HG02840 (cell line): ENCODE measurements around the gene EEF1A1.
"Not testable (repeated sequence)": the region's sequence is repeated elsewhere in the genome, so short reads cannot be mapped to it uniquely, and the experiment has no call there.

Experiments used
- ATAC-seq: cut with Tn5 transposase; IDR thresholded peaks from one replicate; pipeline ENCODE4 v1.9.1; 2021; ENCODE audit warnings: mild to moderate bottlenecking, moderate library complexity, moderate number of reproducible peaks; ENCODE audit not compliant: unreplicated experiment, low FRiP score

Gene EEF1A1

GRCh38 chr6:73508776-73509175 is 12.1 kb downstream of the EEF1A1 start:
- ATAC-seq: no peak

GRCh38 chr6:73506246-73506645 is 14.6 kb downstream of the EEF1A1 start:
- ATAC-seq: no peak

- not testable (repeated sequence) for ATAC-seq
These were observed 15.1 kb downstream of the EEF1A1 start for GRCh38 chr6:73505705-73506104.

- no peak for ATAC-seq
These were observed 15.7 kb downstream of the EEF1A1 start for GRCh38 chr6:73505142-73505541.

- no peak for ATAC-seq
These were observed 16.7 kb downstream of the EEF1A1 start for GRCh38 chr6:73504160-73504559.

GRCh38 chr6:73503027-73503772 is 17.6 kb downstream of the EEF1A1 start:
- no peak for ATAC-seq

GRCh38 chr6:73497915-73498314 is 22.9 kb downstream of the EEF1A1 start:
- no peak for ATAC-seq

- ATAC-seq: no peak
These were observed 29.5 kb downstream of the EEF1A1 start for GRCh38 chr6:73491377-73491776.

- ATAC-seq: no peak
These were observed 33.4 kb downstream of the EEF1A1 start for GRCh38 chr6:73487473-73487872.

GRCh38 chr6:73484438-73484837 is 36.4 kb downstream of the EEF1A1 start:
- no peak for ATAC-seq

- no peak for ATAC-seq
These were observed 38.9 kb downstream of the EEF1A1 start for GRCh38 chr6:73481969-73482368.

- no peak for ATAC-seq
These were observed 43.4 kb downstream of the EEF1A1 start for GRCh38 chr6:73477407-73477806.

GRCh38 chr6:73476723-73477122 is 44.1 kb downstream of the EEF1A1 start:
- no peak for ATAC-seq

- ATAC-seq: peak; percentile 95
These were observed 49.0 kb downstream of the EEF1A1 start for GRCh38 chr6:73471686-73472290.
